Upper lobe of left lung (tissue), 6 donors: Measurements from ENCODE around the gene ATP2A3. TPM values are rescaled to one million over a fixed set of nuclear protein-coding genes. Genes with fewer than 3 reads are reported as not detected.

Experiments used
- ATAC-seq, 2 donors: fragments of 200-7000 bp; cut with Tn5 transposase; one replicate each; pipeline ENCODE4 v1.9.1; 2022; ENCODE audit warnings: mild to moderate bottlenecking in 2 of 2, moderate library complexity in 2 of 2; ENCODE audit not compliant: low FRiP score in 2 of 2
- DNase-seq, 2 donors: peaks; one replicate each; pipeline ENCODE4 v3.0.0-alpha.2; 2019 to 2020
- H3K27ac ChIP-seq, 4 donors: fragments of 200-600 bp; sonication (generic); one replicate each; pipeline ENCODE4 v1.5.1; 2016 to 2019
- H3K27me3 ChIP-seq, 4 donors: fragments of 200-600 bp; sonication (generic); one replicate each; pipeline ENCODE4 v1.5.1; 2017 to 2019
- H3K36me3 ChIP-seq, 4 donors: fragments of 200-600 bp; sonication (generic); one replicate each; pipeline ENCODE4 v1.5.1; 2016 to 2019
- H3K4me1 ChIP-seq, 4 donors: fragments of 200-600 bp; sonication (generic); one replicate each; pipeline ENCODE4 v1.5.1; 2018 to 2019
- H3K4me3 ChIP-seq, 4 donors: fragments of 200-600 bp; sonication (generic); one replicate each; pipeline ENCODE4 v1.5.1; 2017 to 2019; ENCODE audit warnings: mild to moderate bottlenecking in 2 of 4, moderate library complexity in 1 of 4
- H3K9me3 ChIP-seq, 4 donors: fragments of 200-600 bp; sonication (generic); one replicate each; pipeline ENCODE4 v1.5.1; 2018 to 2019
- EP300 ChIP-seq, 4 donors: sonication (generic); formaldehyde crosslinking; IDR thresholded peaks; one replicate each; pipeline ENCODE4 v1.5.1; 2017; ENCODE audit warnings: antibody characterized with exemption in 4 of 4, control low read depth in 2 of 4
- POLR2A ChIP-seq, 4 donors: fragments of 450-650 bp; IDR thresholded peaks; one replicate each; pipeline ENCODE4 v1.5.1; 2016 to 2017; ENCODE audit warnings: antibody characterized with exemption in 4 of 4, mild to moderate bottlenecking in 2 of 4
- POLR2AphosphoS5 ChIP-seq, 2 donors: sonication (generic); formaldehyde crosslinking; IDR thresholded peaks; one replicate each; pipeline ENCODE4 v1.5.1; 2017; ENCODE audit warnings: antibody characterized with exemption in 2 of 2
- whole genome bisulfite sequencing, 2 donors: methylation state at CpG; one replicate each; pipeline ENCODE4 v1.1.5; 2017 to 2018; 5-methylcytosine and 5-hydroxymethylcytosine counted together
- total RNA-seq, 6 donors: library from RNA; depleted of rRNA in 4 of 6; stranded (reverse); fragments of >200 nt in 4 of 6; gene quantifications; one replicate each; pipeline versions ENCODE4 v1.1.0 to v1.2.1, GENCODE V29; 2016 to 2021
- TF ChIP-seq, protein P1 (sequence below), 6 experiments: fragments of 450-650 bp in 4 of 6; fragments of 200-600 bp in 2 of 6; sonication (generic) in 2 of 6; IDR thresholded peaks; one replicate each; pipeline ENCODE4 v1.5.1; 2016 to 2019; ENCODE audit warnings: antibody characterized with exemption in 6 of 6
- donor health status: DM: no; HTN: no; CAD: no; lungs with moderate emphysema.
- donor health status: DM: no; HTN: yes; CAD: no; lungs with severe emphysema.

Gene ATP2A3
- total RNA-seq, 6 donors from 2014 or later, result 27.9 to 82.8 (median 41.4) TPM

DNA sequence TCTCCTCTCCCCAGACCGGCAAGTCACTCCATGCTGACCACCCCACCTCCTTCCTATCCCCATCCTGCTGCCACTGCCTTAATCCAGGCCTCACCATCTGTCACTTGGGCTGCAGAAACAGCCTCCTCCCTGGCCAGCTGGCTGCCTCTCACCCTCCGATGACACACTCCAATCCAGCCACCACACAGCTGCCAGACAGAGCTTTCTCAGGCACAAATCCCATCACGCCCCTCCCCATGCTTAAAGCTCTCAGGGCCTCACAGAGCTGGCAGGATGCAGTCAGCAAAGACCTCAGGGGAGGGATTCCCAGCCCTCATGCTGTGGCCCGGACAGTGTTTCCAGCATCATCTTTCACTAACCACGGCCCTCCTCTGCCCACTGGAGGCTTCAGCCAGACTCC is 85.1 kb downstream of the ATP2A3 start:
- DNase-seq (no peak), ATAC-seq (peak in 1 of 2 donors; percentile 44)
- no peak overlapping the region for H3K4me3 ChIP-seq
- 65 to 85% methylated on average over 5 of the region's 5 CpGs for WGBS, 2 donors
- TF ChIP-seq POLR2A (IDR thresholded peaks at IDR 0.05), result no peak
- TF ChIP-seq EP300 (IDR thresholded peaks at IDR 0.05), result no peak
- TF ChIP-seq POLR2AphosphoS5 (IDR thresholded peaks at IDR 0.05), result no peak
- TF ChIP-seq, protein P1, sequence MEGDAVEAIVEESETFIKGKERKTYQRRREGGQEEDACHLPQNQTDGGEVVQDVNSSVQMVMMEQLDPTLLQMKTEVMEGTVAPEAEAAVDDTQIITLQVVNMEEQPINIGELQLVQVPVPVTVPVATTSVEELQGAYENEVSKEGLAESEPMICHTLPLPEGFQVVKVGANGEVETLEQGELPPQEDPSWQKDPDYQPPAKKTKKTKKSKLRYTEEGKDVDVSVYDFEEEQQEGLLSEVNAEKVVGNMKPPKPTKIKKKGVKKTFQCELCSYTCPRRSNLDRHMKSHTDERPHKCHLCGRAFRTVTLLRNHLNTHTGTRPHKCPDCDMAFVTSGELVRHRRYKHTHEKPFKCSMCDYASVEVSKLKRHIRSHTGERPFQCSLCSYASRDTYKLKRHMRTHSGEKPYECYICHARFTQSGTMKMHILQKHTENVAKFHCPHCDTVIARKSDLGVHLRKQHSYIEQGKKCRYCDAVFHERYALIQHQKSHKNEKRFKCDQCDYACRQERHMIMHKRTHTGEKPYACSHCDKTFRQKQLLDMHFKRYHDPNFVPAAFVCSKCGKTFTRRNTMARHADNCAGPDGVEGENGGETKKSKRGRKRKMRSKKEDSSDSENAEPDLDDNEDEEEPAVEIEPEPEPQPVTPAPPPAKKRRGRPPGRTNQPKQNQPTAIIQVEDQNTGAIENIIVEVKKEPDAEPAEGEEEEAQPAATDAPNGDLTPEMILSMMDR (IDR thresholded peaks at IDR 0.05), result no peak
- no peak overlapping the region for H3K27ac ChIP-seq
- H3K27me3 ChIP-seq, result no peaks in the 10 kb centered on the region
- peaks cover 0 to 24% (median 8%) of the 10 kb centered on the region in 4 donors for H3K36me3 ChIP-seq
- no peaks in the 10 kb centered on the region for H3K9me3 ChIP-seq
- no peaks in the 10 kb centered on the region for H3K4me1 ChIP-seq

DNA sequence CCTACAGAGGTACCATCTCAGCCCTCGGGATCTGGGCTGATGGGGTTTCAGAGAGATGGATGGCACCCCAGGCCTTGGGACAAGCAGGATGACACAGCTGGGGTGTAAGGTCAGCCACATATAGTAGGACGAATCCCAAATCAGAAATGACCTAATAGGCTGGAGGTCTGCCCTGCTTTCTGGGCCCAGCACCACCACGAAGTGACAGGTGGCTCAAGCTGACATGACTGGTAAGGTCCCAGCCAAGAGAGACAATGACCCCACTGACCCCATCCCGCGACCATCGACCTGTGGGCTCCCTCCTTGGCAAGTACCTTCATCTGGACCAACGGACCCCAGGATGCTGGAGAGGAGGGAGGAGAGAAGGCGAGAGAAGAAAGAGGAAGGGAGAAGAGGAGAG is 87.0 kb downstream of the ATP2A3 start:
- WGBS, 2 donors, result 78 to 79% methylated on average over 8 of the region's 8 CpGs
- no peak for TF ChIP-seq POLR2AphosphoS5 (IDR thresholded peaks at IDR 0.05)
- no peak for TF ChIP-seq EP300 (IDR thresholded peaks at IDR 0.05)
- TF ChIP-seq, protein P1 (IDR thresholded peaks at IDR 0.05), result no peak
- TF ChIP-seq POLR2A (IDR thresholded peaks at IDR 0.05), result no peak
- Histone ChIP-seq H3K27me3 (no peaks in the 10 kb centered on the region), H3K9me3 (no peaks in the 10 kb centered on the region), H3K4me3 (no peak overlapping the region), H3K27ac (no peak overlapping the region), H3K36me3 (peaks cover 0 to 32% (median 11%) of the 10 kb centered on the region in 4 donors), H3K4me1 (no peaks in the 10 kb centered on the region)
- DNase-seq, result no peak
- no peak for ATAC-seq

DNA sequence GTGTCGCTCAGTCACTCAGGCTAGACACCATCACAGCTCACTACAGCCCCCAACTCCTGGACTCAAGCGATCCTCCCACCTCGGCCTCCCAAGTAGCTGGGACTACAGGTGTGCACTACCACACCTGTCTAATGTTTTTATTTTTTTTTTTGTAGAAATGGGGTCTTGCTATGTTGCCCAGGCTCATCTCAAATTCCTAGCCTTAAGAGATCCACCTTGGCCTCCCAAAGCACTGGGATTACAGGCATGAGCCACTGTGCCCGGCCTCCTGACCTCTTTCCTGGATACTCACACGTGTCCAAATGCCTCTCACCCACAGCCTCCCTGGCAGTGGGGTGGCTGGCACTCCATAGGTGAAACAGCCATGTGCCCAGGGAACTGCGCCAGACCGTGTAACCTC is 88.9 kb downstream of the ATP2A3 start:
- no peak for DNase-seq
- H3K4me3 ChIP-seq, result no peak overlapping the region
- TF ChIP-seq, protein P1 (IDR thresholded peaks at IDR 0.05), result no peak
- no peak for TF ChIP-seq POLR2A (IDR thresholded peaks at IDR 0.05)
- no peak for TF ChIP-seq EP300 (IDR thresholded peaks at IDR 0.05)
- TF ChIP-seq POLR2AphosphoS5 (IDR thresholded peaks at IDR 0.05), result no peak
- H3K36me3 ChIP-seq, result peaks cover 0 to 38% (median 11%) of the 10 kb centered on the region in 4 donors
- H3K4me1 ChIP-seq, result peaks cover 0 to 5% (median 2%) of the 10 kb centered on the region in 4 donors
- no peak overlapping the region for H3K27ac ChIP-seq
- no peak for ATAC-seq
- WGBS, 2 donors, result 96 to 97% methylated on average over 7 of the region's 7 CpGs
- no peaks in the 10 kb centered on the region for H3K27me3 ChIP-seq
- H3K9me3 ChIP-seq, result no peaks in the 10 kb centered on the region

Other genes with a start within 250 kb of the ATP2A3 start
- gene HASPIN, start 240.5 kb downstream of the ATP2A3 start, total RNA-seq, result 1 to 10 TPM in 2 of 6 donors, under 1 TPM in 2, not detected in 2; 0.49 to 1.7 (median 0.81) TPM
- gene ITGAE, start 163.2 kb downstream of the ATP2A3 start, total RNA-seq, result 10 to 100 TPM; 17.2 to 36.0 (median 26.4) TPM
- 10 to 100 TPM; 17.3 to 43.0 (median 32.5) TPM for gene NCBP3, start 118.2 kb downstream of the ATP2A3 start, total RNA-seq
- gene CAMKK1, start 71.4 kb downstream of the ATP2A3 start, total RNA-seq, result 10 to 100 TPM in 4 of 6 donors, 1 to 10 TPM in 2; 4.9 to 23.0 (median 11.0) TPM
- 10 to 100 TPM in 2 of 6 donors, 1 to 10 TPM in 4; 3.7 to 29.9 (median 9.4) TPM for gene P2RX1, start 48.0 kb downstream of the ATP2A3 start, total RNA-seq
- gene ZZEF1, start 178.6 kb upstream of the ATP2A3 start, total RNA-seq, result 100 to 1,000 TPM in 1 of 6 donors, 10 to 100 TPM in 5; 45.8 to 188 (median 65.3) TPM
- gene CYB5D2, start 178.8 kb upstream of the ATP2A3 start, total RNA-seq, result 10 to 100 TPM; 14.0 to 30.6 (median 23.9) TPM